HFFc6 (cell line): Measurements from ENCODE around the gene RBM47. TPM values are rescaled to one million over a fixed set of nuclear protein-coding genes. Genes with fewer than 3 reads are reported as not detected.

ENCODE experiments used
- DNase-seq: peaks from one replicate; pipeline ENCODE4 v3.0.0-alpha.2; 2018
- H3K27ac Mint-ChIP-seq: 2 replicates; pipeline ENCODE4 v1.8.0; 2020; ENCODE audit warnings: mild to moderate bottlenecking, mixed read lengths
- H3K27me3 Mint-ChIP-seq: 2 replicates; pipeline ENCODE4 v1.8.0; 2021; ENCODE audit warnings: mild to moderate bottlenecking, moderate library complexity, mixed read lengths; ENCODE audit not compliant: insufficient read depth
- H3K36me3 Mint-ChIP-seq: 2 replicates; pipeline ENCODE4 v1.8.0; 2021; ENCODE audit warnings: low read depth, mixed read lengths
- H3K4me1 Mint-ChIP-seq: 2 replicates; pipeline ENCODE4 v1.8.0; 2020; ENCODE audit warnings: low read depth, mixed read lengths
- H3K4me3 Mint-ChIP-seq: 2 replicates; pipeline ENCODE4 v1.8.0; 2020; ENCODE audit warnings: mild to moderate bottlenecking, moderate library complexity, mixed read lengths
- H3K9me3 Mint-ChIP-seq: 2 replicates; pipeline ENCODE4 v1.8.0; 2020; ENCODE audit warnings: mild to moderate bottlenecking, mixed read lengths
- total RNA-seq, 6 experiments: library from RNA; stranded (reverse); fragmentation: NEBNext Ultra II Directional; extraction: Animal tissue kit (Norgen Biotek cat#: 25700); gene quantifications; 2 replicates in 1 of 6; 3 replicates in 5 of 6; pipeline ENCODE4 v1.2.3, GENCODE V29; 2021
- TF ChIP-seq, protein P1 (sequence below): fragments of 200-600 bp; sonication (generic); IDR thresholded peaks from 2 replicates; pipeline ENCODE4 v1.5.0; 2021; ENCODE audit warnings: antibody characterized with exemption, mild to moderate bottlenecking

Gene RBM47
- total RNA-seq, 6 experiments from 2014 or later: 0.95 to 1.5 (median 1.4) TPM

DNA sequence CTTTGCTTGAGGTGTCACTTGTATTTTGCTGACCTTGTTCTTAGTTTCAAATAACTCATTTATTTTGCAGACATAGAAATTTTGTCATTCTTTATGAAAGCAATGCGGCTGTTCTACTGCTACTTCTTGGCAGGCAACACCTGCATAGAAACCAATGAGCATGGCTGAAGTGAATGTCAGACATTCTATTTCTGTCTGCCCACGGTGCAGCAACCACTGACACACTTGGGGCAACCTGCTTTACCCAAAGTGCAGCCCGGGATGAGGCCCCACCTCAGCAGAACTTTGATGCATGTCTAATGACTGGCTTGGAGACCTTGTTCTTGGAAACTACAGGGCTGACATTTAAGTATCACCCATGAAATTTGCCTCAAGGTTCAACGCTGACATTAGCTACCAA is 93.6 kb downstream of the RBM47 start:
- Mint-ChIP-seq H3K36me3 (no peaks in the 10 kb centered on the region), H3K4me1 (peaks cover 6% of the 10 kb centered on the region; the same call in 1 of the 2 replicates), H3K27ac (no peak overlapping the region), H3K27me3 (peaks cover 3% of the 10 kb centered on the region), H3K9me3 (no peaks in the 10 kb centered on the region), H3K4me3 (no peak overlapping the region)
- TF ChIP-seq, protein P1, sequence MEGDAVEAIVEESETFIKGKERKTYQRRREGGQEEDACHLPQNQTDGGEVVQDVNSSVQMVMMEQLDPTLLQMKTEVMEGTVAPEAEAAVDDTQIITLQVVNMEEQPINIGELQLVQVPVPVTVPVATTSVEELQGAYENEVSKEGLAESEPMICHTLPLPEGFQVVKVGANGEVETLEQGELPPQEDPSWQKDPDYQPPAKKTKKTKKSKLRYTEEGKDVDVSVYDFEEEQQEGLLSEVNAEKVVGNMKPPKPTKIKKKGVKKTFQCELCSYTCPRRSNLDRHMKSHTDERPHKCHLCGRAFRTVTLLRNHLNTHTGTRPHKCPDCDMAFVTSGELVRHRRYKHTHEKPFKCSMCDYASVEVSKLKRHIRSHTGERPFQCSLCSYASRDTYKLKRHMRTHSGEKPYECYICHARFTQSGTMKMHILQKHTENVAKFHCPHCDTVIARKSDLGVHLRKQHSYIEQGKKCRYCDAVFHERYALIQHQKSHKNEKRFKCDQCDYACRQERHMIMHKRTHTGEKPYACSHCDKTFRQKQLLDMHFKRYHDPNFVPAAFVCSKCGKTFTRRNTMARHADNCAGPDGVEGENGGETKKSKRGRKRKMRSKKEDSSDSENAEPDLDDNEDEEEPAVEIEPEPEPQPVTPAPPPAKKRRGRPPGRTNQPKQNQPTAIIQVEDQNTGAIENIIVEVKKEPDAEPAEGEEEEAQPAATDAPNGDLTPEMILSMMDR: no peak
- DNase-seq: no peak

DNA sequence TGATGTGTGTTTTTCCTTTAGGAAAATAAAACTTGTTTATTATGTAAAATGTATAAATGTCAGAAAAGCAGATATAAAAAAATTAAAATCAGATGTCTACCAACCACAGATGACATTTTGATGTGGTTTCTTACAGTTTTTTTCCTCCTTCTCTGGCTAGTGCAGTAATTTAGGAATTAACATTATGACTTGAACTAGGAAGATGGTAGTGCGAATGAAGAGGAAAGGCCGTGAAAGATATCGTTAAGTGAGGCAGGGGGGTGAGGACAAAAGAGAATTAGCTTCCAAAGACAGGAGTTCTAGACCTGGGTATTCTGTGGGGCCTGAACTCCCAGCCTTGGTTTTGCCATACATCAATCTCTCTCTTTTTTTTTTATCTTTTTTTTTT is 98.0 kb downstream of the RBM47 start:
- Mint-ChIP-seq H3K27ac (no peak overlapping the region), H3K9me3 (no peaks in the 10 kb centered on the region), H3K36me3 (no peaks in the 10 kb centered on the region), H3K4me3 (no peak overlapping the region), H3K27me3 (peaks cover 1% of the 10 kb centered on the region; the same call in 1 of the 2 replicates), H3K4me1 (peaks cover 7% of the 10 kb centered on the region; the same call in 1 of the 2 replicates)
- DNase-seq: no peak
- TF ChIP-seq, protein P1: no peak

DNA sequence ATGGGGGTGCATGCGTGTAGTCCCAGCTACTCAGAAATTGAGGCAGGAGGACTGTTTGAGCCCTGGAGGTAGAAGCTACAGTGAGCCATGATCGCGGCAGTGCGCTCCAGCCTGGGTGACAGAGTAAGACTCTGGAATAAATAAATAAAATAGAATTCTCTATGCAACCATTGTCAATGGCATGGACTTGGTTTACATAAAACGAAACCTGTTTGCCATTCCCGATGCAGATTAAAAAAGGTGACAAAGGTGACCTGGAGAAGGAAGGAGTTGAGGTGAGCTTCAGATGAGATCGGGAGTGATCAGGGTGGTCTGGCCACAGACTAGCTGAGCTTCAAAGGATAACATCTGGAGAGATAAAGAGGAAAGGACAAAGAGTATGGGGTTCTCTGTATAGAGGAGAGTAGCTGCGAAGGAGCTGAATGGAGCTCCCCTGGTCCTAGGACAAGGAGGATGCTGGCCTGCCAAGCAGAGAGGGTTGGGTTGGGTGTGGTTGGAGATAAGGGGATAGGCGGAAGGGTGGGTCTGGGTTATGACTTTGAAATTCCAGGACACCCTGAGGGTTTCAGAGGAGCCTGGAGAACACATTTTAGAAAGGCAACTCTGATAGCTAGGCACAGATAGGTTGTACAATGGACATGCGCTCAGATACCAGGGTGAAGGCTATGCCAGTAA is 98.6 kb downstream of the RBM47 start:
- DNase-seq: no peak

GRCh38 chr4:40526741-40527140 is 102.9 kb downstream of the RBM47 start:
- peak overlapping the region; percentile 94; the same call in 1 of the 2 replicates for H3K27ac Mint-ChIP-seq
- no peak overlapping the region for H3K4me3 Mint-ChIP-seq
- H3K27me3 Mint-ChIP-seq: peaks cover 1% of the 10 kb centered on the region; the same call in 1 of the 2 replicates
- H3K4me1 Mint-ChIP-seq: peaks cover 26% of the 10 kb centered on the region
- no peak for DNase-seq
- TF ChIP-seq, protein P1: no peak
- H3K9me3 Mint-ChIP-seq: no peaks in the 10 kb centered on the region
- H3K36me3 Mint-ChIP-seq: no peaks in the 10 kb centered on the region

More for the DNA sequence above, 98.6 kb downstream of the RBM47 start:
- H3K36me3 Mint-ChIP-seq: no peaks in the 10 kb centered on the region
- TF ChIP-seq, protein P1: no peak
- H3K9me3 Mint-ChIP-seq: no peaks in the 10 kb centered on the region
- H3K4me1 Mint-ChIP-seq: peaks cover 12% of the 10 kb centered on the region
- H3K27me3 Mint-ChIP-seq: peaks cover 1% of the 10 kb centered on the region; the same call in 1 of the 2 replicates
- H3K27ac Mint-ChIP-seq: no peak overlapping the region
- no peak overlapping the region for H3K4me3 Mint-ChIP-seq

DNA sequence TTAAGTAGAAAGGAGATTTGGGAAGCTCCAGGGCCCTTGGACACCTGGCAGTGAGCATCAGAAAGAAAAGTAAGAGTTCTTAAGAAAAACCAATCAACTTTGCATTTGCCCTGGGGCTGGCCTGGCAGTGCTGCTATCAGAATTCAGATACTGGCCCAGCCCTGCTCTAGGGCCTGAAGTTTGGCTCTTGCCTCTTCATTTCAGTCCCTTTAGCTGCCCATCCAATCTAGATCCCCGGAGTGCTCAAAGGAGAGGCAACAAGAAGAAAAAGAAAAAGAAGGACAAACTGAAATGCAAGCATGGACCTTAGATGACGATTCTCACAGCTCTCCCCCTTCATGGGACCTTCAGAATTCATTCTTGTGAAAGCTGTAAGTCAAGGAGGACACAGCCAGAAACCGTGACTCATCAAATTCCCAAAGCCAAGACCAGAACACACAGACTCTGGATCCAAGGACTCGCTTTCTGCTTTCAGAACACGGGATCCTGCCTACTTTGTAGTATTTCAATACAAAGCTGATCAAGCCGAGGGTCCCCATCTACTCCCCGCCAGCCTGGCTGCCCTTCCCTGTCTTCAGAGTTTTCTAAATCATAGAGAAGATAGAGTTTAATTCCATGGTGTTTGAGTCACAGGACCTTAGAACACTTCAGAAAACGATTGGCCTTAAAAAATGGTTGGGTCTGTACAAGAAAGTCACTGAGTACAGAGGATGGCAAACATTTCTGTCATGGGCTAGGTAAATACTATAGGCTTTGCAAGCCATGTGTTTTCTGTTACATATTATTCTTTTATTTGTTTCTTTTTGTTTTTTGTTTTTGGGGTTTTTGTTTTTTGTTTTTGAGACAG is 103.7 kb downstream of the RBM47 start:
- peak; percentile 73 for DNase-seq
- H3K4me3 Mint-ChIP-seq: peak overlapping the region; percentile 69
- H3K4me1 Mint-ChIP-seq: peaks cover 22% of the 10 kb centered on the region
- TF ChIP-seq, protein P1: no peak
- no peaks in the 10 kb centered on the region for H3K9me3 Mint-ChIP-seq
- no peaks in the 10 kb centered on the region for H3K27me3 Mint-ChIP-seq
- H3K36me3 Mint-ChIP-seq: no peaks in the 10 kb centered on the region
- peak overlapping the region; percentile 94 for H3K27ac Mint-ChIP-seq
